ENCODE data around the gene MTSS2.

The MTSS2 gene, protein sequence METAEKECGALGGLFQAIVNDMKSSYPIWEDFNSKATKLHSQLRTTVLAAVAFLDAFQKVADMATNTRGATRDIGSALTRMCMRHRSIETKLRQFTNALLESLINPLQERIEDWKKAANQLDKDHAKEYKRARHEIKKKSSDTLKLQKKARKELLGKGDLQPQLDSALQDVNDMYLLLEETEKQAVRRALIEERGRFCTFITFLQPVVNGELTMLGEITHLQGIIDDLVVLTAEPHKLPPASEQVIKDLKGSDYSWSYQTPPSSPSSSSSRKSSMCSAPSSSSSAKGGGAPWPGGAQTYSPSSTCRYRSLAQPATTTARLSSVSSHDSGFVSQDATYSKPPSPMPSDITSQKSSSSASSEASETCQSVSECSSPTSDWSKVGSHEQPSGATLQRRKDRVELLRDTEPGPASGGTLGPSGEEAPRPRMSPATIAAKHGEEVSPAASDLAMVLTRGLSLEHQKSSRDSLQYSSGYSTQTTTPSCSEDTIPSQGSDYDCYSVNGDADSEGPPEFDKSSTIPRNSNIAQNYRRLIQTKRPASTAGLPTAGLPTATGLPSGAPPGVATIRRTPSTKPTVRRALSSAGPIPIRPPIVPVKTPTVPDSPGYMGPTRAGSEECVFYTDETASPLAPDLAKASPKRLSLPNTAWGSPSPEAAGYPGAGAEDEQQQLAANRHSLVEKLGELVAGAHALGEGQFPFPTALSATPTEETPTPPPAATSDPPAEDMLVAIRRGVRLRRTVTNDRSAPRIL

DNA sequence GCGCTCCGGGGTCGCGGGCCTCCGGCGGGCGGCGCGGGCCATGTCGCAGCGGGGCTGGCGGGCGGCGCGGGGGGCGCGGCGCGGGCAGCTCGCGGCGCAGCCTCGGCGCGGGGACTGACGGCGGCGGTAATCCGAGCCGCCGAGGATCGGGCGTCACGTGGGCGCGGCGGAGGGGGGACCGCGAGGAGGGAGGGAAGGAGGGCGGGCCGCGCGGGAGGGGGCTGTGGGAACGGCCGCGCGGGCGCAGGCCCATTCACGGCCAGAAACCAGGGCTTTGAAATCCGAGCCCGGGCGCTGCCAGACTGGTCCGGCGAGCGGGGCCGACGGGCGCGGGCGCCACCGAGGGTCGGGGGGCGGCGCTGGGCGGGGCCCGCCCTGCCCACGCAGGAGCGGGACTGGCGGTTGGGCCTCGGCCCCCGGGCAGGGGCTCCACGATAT lies at the start of gene MTSS2:
Gene MTSS2, minus strand, starts transcription at position 116 of the 438 bp plus-strand sequence. CDS start 262 bp downstream, outside the sequence.
- peak; percentile 83 for DNase-seq

DNA sequence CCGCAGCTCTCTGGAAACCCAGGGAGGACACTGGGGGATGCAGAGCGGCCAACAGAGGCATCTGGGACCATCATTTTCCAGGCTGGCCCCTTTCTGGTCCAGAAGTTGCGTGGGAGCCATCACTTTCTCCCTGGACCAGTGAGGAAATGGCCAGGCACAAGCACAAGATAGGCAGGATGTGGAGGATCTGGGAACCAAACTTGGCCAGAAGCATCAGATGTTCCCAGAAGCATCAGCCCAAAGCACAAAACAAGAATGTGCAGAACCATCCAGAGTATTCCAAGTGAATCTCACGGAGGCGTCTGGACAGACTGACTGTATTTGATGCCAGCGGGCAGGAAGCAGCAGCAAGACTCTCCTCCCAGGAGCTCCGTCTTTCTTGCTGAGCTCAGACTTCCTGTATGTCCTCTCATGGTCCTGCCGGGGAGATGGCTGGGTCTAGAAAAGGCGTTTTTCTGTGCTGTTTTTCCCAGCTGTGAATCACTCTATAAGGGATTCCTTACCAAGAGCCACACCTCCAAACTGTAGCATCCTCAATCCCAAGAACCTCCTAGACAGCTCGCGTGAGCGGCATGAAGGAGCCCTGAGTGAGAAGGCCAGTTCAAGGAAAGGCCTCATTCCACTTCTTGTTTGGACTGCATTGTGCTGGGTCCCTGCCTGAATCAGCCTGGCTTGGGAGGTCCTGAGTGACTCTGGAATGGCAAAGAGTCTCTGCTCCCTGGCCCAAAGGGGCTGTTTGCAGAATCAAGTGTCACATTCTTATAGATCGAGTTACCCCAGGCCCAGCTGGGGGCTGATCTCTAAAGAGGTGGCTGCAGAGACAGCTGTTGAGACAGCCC lies 49.5 kb upstream of the MTSS2 start:
- DNase-seq = no peak

DNA sequence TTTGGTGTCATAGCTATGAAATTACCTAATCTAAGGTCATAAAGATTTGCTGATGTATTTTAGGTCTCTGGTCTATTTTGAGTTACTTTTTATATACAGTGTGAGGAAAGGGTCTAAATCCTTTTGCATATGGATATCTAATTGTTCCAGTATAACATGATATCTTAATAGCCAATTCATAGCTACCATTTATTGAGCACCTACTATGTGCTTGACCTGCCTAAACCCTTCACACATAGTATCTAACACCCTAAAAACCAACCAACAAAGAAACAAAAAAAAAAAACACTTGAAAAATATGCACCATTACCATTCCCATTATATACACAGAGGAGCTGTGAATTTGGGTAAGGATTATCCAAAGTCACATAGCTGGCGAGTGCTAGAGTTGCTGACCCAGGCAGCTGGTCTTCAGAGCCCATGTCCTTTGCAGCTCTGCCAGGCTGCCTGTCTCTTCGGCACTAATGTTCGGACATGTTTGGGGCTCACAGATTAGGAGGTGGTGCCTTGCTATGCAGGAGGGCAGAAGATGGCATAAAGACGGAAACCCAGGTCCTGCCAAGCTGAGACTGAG lies 48.8 kb upstream of the MTSS2 start:
- no peak for DNase-seq

DNA sequence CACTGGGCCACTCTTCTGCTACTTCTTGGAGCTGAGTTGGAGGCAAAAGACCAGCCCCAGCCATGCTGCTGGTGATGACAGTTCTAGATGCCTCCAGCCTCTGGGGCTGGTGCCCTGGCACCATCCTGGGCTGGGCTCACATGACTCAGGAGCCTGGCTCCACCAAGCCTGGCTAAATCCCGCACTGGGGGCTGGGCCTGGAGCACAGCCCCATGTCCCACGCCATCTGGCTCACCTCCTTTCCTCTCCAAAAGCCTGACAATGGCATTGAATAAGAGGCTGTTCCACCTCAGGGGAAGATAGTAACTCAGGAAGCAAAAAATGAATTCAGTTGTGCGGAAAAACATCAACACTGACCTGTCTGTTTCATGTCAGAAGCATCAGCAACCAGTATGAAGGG lies 45.1 kb upstream of the MTSS2 start:
- DNase-seq = no peak

DNA sequence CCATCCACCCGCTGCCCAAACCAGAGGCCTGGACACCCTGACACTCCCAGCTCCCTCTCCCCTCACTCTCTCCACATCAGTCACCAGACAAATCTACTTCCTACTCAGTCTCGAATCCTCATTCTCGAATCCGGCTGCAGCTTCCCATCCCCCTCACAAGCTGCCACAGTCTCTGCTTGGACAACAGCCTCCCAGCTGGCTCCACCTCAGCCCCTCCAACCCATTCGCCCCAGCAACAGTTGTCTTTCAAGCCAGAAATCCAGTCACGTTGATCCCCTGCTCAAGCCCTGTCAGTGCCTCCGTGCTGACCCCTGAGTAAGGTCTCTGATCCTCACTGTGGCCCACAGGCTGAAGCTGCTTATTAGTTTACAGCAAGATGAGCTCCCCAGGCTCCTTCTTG lies 44.2 kb upstream of the MTSS2 start:
- DNase-seq = no peak

DNA sequence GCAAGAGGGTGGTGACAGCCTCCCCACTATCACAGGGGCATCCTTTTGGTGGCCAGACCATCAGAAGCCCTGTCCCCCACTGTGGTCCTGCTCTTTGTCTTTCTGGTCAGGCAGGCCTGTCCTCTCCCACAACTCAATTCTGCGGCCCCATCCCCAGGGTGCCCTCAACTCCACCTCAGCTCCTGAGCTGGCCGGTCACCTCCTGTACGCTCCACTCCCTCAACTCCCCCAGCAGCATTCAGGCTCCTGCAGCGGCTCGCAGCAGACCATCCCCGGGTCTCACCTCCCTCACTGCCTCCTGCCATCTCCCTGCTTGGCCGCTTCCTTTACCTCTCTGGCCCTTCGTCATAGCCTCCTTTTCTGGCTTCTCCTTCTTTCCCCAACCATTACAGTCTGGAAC lies 43.4 kb upstream of the MTSS2 start:
- DNase-seq = no peak

DNA sequence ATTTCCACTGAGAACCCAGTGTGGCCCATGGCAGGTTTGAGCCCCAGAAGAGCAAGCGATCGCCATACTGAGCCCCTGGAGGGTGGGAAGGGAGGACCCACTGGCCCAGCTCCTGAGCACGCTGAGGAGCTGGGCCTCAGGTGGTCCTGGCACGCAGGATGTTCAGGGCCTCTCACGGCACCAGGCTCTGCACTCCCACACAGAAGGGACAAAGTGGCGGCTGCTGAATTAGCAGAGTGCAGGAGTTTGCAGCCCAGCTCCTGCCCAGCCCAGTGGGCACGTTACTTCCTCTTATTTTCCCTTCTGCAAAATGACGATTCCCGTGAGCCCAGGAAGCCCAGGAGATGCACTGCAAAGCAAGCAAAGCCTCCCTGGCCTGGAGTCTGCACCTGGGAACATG lies 42.3 kb upstream of the MTSS2 start:
- DNase-seq = no peak

DNA sequence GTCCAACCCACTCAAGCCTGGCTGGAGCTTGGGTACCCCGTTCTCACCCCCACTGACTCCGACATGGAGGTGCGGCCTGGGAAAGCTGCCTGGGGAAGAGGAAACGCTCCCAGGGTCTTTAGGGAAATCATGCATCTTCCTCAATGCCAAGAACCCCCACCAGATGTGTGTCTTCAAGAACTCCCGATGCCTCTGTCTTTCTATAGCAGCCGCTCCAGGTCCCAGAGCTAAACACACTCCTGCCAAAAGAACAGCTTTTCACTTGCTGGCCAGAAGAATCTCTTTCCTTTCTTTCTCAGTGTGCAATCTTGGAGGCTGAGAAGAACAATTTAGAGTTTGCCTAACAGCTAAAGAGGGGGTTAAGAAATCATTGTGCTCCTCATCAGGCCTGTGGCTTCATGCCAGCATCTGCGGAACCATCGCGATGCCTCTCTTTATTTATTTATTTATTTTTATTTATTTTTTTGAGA lies 41.1 kb upstream of the MTSS2 start:
- no peak for DNase-seq

DNA sequence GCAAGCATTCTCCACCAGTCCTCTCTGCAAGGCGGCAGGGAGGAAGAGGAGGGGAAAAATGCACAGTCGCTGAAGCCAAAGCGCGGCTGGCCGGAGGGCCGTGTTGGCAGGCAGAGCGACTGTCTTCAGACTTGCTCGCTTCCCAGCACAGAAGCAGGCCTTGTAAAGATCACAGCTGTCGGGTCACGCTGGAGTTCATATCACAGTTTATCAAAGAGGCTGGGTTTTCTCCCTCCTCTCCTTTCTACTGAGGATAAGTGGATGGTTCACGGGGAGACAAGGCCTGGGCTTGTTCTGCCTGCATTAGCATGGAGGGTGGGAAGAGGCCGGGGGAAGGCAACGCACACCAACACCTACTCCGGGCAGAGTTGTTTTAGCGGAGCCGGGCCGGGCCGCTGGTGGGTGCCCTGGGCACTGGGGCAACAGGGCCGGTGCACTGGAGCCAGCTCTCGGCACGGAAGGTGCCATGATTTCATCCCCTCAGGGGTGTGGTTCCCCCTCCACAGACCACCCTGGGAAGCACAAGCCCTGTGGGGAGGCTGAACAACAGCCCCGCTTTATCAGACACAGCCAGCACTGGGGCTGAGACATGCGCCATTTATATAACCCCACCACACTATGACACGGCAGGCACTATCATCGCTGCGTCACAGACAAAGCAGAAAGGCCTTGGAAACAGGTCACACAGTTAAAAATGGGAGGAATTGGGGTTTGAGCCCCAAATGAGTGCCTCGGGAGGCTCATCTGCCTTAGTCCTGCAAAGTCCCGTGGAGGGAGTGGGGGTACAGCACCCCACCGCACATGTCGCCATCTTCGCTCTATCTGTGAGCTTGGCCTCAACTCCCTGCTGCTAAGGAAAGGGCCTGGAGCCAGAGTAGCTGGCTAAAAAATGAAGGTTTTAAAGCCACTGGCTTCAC lies 40.3 kb upstream of the MTSS2 start:
- DNase-seq = no peak

DNA sequence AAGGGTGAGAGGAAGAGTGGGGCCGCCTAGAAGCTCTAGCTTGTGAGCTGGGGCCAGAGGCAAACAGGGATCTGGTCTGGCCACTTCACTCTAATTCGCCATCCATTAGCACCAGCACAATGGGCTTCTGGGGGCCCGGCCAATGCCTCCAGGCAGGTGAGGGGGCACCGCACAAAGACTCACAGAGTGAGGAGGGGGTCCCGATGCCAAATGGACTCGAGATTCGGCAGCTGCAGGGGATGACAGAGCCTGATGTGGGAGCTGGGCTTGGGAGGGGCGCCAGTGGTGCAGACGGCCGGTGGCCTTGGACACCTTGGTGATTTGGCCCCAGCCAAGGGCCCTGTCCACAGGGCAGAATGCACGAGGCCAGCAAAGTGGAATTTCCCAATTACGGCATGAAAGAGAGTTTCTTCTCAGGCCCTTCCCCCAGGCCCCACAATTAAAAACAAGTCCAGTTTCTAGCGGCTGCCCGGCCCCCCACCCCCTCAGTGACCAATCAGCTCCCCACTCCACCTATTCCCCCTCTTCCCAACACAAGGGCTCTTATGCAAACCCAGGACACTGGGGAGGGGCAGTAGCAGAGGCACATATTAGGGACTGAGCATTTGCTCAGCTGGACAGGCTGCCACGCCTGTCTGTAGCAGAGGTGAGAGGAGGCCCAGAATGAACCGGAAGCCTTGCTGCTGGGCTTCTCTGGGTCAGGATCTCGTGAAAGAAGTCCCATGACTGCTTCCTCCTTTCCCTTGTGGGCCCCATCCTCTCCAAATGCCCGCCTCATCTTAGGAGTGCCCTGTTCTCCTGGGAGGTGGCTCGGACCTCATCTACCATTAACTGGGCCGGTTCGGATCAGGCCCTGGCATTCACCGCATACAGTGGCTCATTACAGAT lies 39.4 kb upstream of the MTSS2 start:
- DNase-seq = no peak

DNA sequence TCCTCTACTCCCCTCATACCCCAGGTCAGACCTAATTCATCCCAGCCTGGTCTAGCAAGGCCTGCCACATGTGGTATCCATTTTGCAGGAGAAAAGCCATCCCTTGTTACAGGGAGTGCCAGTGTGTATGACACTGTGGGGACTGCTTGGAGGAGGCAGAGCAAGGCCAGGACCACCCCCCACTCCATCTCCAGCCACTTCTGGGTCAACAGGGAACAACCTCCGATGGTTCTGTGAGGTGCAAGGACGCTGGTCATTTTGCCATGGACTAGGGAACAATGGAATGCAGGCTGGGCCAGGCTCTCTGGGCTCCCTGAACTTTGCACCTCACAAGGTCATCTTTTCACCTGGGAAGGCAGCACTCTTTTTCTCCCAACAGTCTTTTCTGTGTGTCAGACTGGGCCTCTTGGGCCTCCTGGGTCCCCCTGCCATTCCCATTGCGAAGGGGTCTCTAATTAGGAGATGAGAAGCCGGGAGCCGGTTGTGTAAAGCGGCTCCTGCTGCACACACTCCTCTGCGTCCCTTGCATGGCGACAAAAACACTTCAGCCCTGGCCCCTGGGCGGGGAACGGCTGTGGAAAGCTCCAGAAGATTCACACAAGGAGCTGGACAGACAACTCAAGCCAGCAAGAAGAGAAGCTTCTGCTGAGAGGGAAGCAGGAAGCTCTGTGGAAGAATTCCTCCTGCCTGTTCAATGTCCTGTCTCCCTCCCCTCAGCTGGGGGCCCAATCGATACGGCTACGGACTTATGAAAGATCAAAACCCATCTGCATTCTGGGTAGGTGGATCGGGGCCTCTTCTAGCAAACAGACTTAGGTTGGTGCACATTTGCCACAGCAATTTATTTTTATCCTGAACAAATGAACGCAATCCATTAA lies 38.5 kb upstream of the MTSS2 start:
- DNase-seq = no peak

DNA sequence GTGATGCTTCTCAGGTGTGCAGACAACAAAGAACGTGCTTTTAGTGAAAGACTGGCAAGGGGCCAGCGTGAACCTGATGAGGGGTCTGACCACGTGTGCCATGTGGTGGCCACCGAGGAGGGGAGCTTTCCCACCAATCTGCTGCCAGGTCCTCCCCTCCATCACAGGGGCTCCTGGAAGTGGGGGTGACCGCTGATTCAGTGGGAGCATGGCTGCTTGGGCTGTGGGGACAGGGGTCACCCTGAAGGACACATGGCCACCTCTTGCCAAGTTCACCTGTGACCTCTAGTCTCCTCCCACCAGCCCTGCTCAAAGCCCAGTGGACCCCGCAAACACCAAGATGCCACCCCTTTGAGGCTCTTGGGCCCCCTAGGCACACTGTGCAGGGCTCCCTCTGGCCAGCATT lies 37.9 kb upstream of the MTSS2 start:
- DNase-seq = no peak

DNA sequence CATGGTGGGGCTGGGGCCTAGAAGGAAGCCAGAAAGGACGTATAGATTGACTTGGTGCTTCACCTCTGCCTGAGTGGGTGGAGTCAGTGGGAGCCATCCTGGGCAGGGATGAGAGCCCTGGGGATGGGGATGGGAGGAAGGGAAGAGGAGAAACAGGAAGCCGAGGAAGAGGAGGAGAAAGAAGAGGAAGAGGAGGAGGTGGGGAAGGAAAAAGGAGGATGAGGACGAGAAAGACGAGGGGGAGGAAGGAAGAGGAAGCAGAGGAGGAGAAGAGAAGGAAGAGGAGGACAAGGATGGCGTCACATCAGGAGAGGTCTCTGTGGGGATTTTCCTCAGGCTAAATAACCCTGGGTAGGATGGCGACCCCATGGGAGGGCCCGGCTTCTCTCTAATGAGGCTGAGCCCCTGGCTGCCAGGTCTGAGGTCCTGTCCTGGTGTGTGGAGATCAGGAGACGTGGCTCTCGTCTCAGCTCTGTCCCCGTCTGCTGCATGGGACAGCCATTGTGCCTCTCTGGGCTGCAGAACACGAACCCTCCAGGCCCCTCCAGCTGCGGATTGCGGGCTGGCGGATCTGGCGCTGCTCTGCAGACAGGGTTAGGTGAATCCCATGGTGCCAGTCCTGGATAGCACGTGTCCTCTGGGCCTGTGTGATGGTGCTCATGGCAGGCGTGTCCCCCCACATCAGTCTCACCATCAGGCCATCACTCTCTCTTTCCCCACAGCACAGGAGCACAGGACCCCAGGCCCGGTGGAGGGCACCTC lies 35.5 kb upstream of the MTSS2 start:
- no peak for DNase-seq

DNA sequence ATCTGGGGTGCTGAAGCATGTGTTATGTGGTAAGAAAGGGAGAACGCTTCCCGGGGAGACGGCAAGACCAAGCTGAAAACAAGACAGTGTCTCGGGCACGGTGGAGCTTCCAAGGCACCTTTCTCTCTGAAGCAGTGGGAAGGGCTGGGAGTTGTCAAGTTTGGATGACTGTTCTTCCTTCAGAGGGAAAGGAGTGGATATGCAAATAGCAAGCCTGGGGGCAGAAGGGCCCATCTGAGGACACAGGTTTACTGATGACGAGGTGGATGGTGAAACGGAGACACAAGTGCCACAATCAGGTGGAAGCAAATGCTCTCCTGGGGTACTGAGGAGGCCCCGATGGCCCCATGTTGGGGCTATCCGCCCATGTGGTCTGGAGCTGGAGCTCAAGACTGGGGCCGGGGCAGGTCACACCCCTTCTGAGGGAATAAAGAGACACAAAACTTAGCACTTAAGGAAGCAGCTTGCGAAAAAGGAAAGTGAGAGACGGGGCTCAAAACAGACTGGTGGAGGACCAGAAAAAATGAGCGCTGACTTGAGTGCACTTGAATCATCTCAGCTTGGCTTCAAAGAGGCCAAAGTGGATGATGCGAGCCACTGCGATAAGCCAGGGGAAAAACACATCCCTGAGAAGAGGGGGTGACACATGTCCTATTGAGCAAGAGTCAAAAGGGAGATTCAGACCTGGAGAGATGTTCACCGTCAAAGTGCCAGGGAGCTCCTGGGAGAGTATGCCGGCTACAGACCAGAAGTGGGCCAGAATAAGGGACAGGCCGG lies 34.8 kb upstream of the MTSS2 start:
- no peak for DNase-seq

DNA sequence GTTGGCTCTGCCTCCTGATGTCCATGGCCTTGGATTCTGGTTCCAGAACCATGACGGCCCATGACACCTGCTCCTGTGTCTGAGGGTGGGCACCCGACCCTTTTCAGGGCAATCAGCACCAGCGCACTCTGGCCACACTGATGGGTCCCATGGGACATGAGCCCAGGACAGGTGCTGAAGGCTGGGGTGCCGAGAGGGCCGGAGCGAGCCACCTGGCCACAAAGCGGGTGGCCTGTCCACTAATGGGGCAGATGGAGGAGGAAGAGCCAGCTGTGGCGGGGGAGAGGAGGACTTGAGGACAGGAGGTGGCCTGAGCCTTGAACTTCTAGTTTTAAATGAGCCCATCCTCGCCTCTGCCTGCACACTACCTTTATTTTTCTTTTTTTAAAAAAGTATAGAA lies 31.2 kb upstream of the MTSS2 start:
- no peak for DNase-seq

DNA sequence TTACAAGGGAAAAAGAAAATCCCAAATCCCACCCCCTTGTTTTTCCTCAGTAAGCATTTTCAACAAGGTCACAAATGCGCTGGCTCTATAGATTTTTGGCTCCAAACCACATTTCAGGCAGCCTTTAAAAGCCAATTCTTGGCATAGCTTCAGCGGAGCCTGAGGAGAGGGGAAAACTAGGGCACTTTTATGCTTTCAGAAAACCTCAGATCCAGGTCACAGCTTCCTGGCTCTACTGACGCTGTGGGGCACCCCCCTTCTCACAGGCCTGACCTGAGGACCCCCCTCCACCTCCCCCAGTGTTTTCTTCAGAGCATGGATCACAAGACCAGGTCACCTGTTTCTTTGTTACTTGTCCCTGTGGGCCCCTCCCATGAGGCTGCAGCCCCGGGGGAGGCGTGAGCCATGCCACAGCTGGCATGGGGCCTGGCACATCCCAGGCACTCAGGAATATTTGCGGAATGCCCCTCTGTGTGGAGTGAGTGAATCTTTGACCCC lies 30.1 kb upstream of the MTSS2 start:
- DNase-seq = peak; percentile 31

DNA sequence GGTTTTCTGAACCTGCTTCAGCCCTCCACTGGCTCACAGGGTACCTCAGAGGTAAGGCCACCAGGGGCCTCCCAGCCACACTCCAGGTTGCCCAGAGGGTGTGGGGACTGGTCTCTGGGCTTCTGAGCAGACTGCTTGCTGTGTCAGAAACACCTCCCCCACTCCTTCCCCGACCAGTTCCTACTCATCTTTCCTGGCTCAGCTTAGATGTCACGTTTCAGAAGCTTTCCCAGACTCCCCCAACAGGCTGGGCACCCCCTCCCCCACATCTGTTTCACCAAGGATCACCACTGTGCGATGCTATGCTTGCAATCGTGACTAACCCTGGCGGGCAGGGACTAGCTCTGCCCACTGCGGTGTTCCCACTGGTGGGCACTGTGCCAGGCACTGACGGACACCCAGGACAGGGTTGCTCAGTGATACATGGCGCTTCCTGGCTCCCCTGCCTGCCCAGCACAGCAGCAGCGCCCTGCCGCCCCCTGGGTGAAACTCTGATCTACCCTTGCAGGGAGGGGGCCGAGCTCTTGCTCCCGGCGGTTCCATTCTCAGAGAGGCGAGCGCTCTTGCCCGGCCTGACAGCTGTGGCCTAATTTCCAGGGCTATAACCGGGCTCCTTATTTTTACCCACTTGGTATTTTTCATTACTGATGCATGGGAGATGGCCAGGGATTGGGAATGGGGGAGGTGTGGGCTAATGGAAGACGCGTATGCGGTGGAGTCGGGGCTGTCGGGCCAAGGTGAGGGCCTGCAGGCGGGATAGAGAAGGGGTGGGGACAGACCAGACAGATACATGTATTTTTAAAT lies 29.4 kb upstream of the MTSS2 start:
- DNase-seq = peak; percentile 99
